Right renal pelvis (tissue), 4 donors: ENCODE results near the gene WWOX. TPM values are rescaled to one million over a fixed set of nuclear protein-coding genes. Genes with fewer than 3 reads are reported as not detected.
"Not testable (repeated sequence)": the region's sequence is repeated elsewhere in the genome, so short reads cannot be mapped to it uniquely, and the experiment has no call there.

Source experiments
- DNase-seq, 4 donors: peaks; one replicate each; pipeline ENCODE4 v3.0.0-alpha.2; 2013; ENCODE audit warnings: low read depth in 4 of 4, low spot score in 3 of 4, missing footprints in 1 of 4
- polyA plus RNA-seq, 4 donors: library from polyadenylated mRNA; unstranded; fragments of 120-200 nt; gene quantifications; one replicate each; pipeline ENCODE4 v1.2.1, GENCODE V29; 2013; ENCODE audit not compliant: insufficient read length in 4 of 4

WWOX gene
- polyA plus RNA-seq, 4 donors: 36.7 to 43.9 (median 38.5) TPM

- no peak for DNase-seq
Measured at GRCh38 chr16:79051313-79051712, 951.9 kb downstream of the WWOX start.

- DNase-seq: not testable (repeated sequence)
Measured at GRCh38 chr16:79052198-79052597, 952.7 kb downstream of the WWOX start.

- DNase-seq: no peak
Measured at GRCh38 chr16:79053577-79053976, 954.1 kb downstream of the WWOX start.

GRCh38 chr16:79054211-79054984 is 954.9 kb downstream of the WWOX start:
- DNase-seq: no peak

- no peak for DNase-seq
Measured at GRCh38 chr16:79055251-79055970, 956.0 kb downstream of the WWOX start.

- DNase-seq: no peak
Measured at GRCh38 chr16:79061181-79061580, 961.7 kb downstream of the WWOX start.

- no peak for DNase-seq
Measured at GRCh38 chr16:79062336-79062735, 962.9 kb downstream of the WWOX start.

GRCh38 chr16:79062821-79063220 is 963.4 kb downstream of the WWOX start:
- no peak for DNase-seq

- no peak for DNase-seq
Measured at GRCh38 chr16:79064256-79064972, 965.0 kb downstream of the WWOX start.

GRCh38 chr16:79066561-79066960 is 967.1 kb downstream of the WWOX start:
- DNase-seq: no peak

- no peak for DNase-seq
Measured at GRCh38 chr16:79067600-79067999, 968.1 kb downstream of the WWOX start.

GRCh38 chr16:79069121-79069520 is 969.7 kb downstream of the WWOX start:
- DNase-seq: no peak

GRCh38 chr16:79069633-79070032 is 970.2 kb downstream of the WWOX start:
- DNase-seq: no peak

GRCh38 chr16:79071424-79071823 is 972.0 kb downstream of the WWOX start:
- DNase-seq: peak in 2 of 4 donors; percentile 40 to 44

GRCh38 chr16:79072517-79072916 is 973.1 kb downstream of the WWOX start:
- DNase-seq: no peak

- DNase-seq: no peak
Measured at GRCh38 chr16:79073566-79073965, 974.1 kb downstream of the WWOX start.

- no peak for DNase-seq
Measured at GRCh38 chr16:79074541-79074940, 975.1 kb downstream of the WWOX start.

- no peak for DNase-seq
Measured at GRCh38 chr16:79074951-79075350, 975.5 kb downstream of the WWOX start.

GRCh38 chr16:79076047-79076767 is 976.8 kb downstream of the WWOX start:
- no peak for DNase-seq

GRCh38 chr16:79077346-79077745 is 977.9 kb downstream of the WWOX start:
- DNase-seq: no peak
